Measurements from ENCODE around the gene GTF2H1.
"Not testable (repeated sequence)": the region's sequence is repeated elsewhere in the genome, so short reads cannot be mapped to it uniquely, and the experiment has no call there.

The GTF2H1 gene

DNA sequence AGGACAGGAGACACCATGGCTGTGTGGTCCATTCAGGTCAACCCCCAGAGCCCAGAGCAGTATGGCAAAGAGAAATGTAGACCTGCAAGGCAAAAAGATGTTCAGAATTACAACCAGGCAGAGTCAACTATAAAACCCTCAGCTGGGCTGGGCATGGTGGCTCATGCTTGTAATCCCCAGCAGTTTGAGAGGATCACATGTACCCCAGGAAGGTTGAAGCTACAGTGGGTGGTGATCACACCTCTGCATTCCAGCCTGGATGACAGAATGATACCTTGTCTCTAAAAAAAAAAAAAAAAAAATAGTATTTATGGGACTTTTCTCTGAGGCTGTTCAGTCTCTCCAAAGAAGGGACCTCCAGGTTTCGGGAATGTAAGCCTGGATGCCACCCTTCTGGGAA is 53.6 kb downstream of the GTF2H1 start:
- no peak for DNase-seq (ENCODE audit: low read depth)

- no peak for DNase-seq (ENCODE audit: low read depth)
Measured at GRCh38 chr11:18379201-18379600, 56.8 kb downstream of the GTF2H1 start.

DNA sequence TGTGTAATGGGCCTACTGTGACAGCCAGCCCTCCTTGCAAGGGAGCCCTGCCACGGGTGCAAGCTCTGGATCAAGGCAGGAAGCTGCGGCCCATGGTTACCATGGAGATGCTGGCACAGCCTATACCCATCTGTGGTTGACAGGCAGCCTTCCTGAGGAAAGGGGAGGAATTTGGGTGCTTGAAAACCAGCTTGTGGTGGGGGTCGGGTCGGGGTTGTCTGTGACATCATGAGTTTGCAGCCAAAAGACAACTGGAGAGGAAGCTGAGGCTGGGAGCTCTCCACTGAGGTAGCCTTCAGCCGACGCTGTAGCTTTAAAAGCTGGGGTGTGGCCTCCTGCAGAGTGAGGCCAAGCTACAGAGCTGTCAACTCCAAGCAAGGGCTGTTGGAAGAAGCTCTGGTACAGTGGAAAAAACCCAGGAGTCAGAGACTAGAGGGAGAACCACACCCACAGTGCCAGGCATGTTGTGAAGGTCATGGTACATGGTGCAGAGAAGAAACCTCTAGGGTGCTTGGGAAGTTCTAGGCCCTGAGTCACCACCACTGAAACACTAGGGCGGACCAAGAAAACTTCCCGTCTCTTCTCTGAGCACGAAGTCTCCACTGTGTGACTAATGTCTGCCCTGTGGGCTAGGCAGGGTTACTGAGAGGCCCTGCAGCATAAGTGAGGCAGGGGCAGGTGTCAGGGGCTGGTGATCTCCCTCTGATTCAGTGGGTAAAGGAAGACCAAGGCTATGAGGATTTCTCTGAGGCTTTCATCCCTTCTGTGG is 61.2 kb downstream of the GTF2H1 start:
- peak; percentile 52 for DNase-seq (ENCODE audit: low read depth)

DNA sequence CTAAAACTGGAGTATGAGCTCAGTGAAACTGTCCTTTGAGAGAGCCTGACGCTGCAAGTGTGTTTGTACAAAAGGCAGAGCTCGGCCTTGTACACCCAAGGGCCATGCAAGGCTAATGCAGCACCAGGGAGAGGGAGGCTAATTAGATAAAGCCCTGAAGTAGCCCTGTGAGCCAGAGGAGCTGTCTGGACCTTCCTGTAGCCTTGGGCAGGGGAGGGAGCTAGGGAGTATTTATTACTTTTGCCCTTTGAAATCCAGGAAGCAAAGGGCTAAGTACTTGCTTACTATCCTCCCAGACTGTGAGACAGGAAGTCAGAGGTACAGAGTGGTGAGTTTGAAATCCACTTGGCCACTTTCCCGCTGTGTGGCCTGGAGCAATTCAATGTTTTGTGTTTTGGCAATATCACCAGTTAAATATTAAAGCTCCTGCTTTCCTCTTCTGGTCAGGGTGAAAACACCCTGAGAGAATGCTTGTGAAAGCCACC is 61.8 kb downstream of the GTF2H1 start:
- no peak for DNase-seq (ENCODE audit: low read depth)

- no peak for DNase-seq (ENCODE audit: low read depth)
Measured at GRCh38 chr11:18390088-18390487, 67.7 kb downstream of the GTF2H1 start.

DNA sequence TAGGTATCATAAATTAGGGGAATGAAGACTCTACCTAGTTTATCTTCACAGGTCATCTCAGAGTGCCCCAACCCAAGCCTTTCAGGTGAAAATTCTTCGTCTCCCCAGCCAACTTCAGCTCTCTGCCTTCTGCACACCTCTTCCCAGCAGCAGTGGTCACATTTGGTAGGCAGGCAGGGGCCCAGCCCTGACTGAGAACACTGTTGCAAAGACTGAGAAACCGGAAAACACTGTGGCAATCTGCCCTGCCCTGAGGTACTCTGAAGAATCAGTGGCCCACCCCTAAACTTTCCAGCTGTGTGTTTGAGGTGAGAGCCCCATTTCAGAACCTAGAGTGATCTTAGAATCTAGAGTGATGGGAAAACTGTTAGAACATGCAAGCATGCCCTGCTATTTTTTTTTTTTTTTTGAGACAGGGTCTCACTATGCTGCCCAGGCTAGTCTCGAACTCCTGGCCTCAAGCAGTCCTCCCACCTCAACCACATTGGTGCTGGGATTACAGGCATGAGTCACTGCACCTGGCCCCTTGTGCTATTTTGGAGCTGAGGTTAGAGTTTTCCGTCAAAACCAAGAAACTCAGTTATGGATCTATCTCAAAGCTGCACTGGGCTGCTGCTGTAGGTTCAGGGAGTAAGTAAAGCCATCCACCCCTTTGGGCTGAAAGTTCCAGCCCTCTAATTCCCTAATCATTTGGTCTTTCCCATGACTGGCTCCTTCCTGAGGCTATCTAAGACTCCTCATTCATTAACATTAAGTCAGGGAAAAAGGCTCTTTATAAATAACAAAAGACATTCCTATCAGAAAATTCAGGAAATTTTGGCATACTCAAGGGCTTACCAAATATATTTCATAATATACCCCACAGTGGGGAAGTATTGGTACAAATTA is 70.3 kb downstream of the GTF2H1 start:
- no peak for DNase-seq (ENCODE audit: low read depth)

- DNase-seq (ENCODE audit: low read depth), result no peak
Measured at GRCh38 chr11:18393581-18394274, 71.4 kb downstream of the GTF2H1 start.

- DNase-seq (ENCODE audit: low read depth), result peak; percentile 99
Measured at GRCh38 chr11:18394275-18394927, 72.0 kb downstream of the GTF2H1 start, which contains the start of gene LDHA. Gene LDHA (plus strand): TSS chr11:18394563. CDS start chr11:18396843, 2,280 bp downstream.

DNA sequence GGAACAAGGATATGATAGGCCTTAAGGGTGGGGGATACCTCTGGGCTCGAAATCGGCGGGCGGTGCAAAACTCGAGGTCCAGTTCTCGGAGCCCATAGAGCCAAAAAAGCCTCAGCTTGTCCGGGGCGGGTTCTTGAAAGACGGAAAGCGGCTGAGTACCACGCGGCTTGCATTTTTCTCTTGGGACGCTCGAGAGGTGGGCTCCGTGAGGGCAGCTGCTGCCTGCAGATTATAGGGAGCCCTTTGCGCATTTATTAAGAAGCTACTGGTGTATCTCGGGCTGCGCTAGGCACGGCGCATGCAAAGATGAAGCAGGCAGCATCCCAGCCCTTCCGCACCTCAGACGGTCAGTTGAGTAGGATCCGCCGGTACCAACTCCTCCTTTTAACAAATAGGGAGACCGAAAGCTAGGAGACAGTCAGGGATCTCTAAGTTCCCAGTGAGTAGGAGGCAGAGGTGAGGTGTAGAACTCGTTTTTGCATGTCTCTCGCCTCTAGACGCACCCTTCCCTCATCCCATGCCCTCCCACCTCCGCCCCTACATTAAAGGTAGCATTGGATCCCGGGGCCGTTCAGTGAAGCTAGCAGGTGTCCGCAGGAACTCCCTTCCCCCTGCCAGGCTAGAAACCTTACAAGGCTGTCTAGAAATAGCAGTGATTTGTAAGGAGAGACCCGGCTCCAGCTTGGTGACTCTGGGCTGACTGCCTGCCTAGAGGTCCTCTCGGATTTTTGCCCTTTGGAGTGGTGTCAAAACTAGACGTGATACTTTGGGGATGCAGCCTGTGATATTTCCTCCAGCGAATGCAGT is 72.8 kb downstream of the GTF2H1 start:
- DNase-seq (ENCODE audit: low read depth), result peak; percentile 17

- DNase-seq (ENCODE audit: low read depth), result peak; percentile 86
Measured at GRCh38 chr11:18395735-18396504, 73.6 kb downstream of the GTF2H1 start.

GRCh38 chr11:18397921-18398320 is 75.6 kb downstream of the GTF2H1 start:
- no peak for DNase-seq (ENCODE audit: low read depth)

- DNase-seq (ENCODE audit: low read depth), result not testable (repeated sequence)
Measured at GRCh38 chr11:18401077-18401476, 78.7 kb downstream of the GTF2H1 start.

DNA sequence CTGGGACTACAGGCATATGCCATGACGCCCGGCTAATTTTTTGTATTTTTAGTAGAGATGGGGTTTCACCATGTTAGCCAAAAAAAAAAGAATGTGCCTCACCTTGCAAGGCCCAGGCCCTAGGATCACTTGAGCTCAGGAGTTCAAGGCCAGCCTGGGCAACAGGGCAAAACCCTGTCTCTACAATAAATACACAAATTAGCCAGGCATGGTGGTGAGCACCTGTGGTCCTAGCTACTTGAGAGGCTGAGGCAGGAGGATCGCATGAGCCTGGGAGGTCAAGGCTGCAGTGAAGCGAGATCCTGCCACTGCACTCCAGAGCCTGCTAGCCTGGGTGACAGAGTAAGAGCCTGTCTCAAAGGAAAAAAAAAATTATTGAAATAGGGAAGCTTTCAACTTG is 81.7 kb downstream of the GTF2H1 start:
- DNase-seq (ENCODE audit: low read depth), result no peak

DNA sequence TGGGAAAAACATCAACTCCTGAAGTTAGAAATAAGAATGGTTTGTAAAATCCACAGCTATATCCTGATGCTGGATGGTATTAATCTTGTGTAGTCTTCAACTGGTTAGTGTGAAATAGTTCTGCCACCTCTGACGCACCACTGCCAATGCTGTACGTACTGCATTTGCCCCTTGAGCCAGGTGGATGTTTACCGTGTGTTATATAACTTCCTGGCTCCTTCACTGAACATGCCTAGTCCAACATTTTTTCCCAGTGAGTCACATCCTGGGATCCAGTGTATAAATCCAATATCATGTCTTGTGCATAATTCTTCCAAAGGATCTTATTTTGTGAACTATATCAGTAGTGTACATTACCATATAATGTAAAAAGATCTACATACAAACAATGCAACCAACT is 85.0 kb downstream of the GTF2H1 start:
- not testable (repeated sequence) for DNase-seq (ENCODE audit: low read depth)

DNA sequence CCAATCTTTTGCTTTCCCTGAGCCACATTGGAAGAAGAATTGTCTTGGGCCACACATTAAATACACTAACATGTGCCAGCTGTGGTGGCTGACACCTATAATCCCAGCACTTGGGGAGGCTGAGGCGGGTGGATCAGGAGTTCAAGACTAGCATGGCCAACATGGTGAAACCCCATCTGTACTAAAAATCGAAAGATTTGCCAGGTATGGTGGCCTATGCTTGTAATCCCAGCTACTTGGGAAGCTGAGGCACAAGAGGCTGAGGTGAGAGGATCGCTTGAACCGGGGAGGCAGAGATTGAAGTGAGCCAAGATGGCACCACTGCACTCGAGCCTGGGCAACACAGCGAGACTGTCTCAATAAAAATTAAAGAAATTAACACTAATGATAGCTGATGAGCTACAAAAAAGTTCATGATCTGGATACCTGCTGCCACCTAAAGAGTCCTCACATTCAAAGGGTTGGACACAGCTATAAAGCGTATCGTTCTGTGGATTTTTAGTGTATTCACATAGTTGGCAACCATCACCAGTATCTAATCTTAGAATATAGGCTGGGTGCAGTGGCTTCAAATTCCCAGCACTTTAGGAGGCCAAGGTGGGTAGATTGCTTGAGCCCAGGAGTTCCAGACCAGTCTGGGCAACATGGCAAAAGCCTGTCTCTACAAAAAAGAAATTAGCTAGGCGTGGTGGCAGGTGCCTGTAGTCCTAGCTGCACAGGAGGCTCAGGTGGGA is 86.4 kb downstream of the GTF2H1 start:
- DNase-seq (ENCODE audit: low read depth), result no peak

- DNase-seq (ENCODE audit: low read depth), result no peak
Measured at GRCh38 chr11:18416459-18416858, 94.1 kb downstream of the GTF2H1 start.
